Thyroid gland (tissue), 4 donors: Measurements from ENCODE around the gene CTNNA2. TPM values are rescaled to one million over a fixed set of nuclear protein-coding genes. Genes with fewer than 3 reads are reported as not detected.

Source experiments
- DNase-seq, 2 donors: peaks; one replicate each; pipeline ENCODE4 v3.0.0-alpha.2; 2019
- H3K27ac ChIP-seq, 3 donors: fragments of 200-600 bp; sonication (generic); 1 replicate in 2 of 3; 2 replicates in 1 of 3; pipeline ENCODE4 v1.5.1; 2016 to 2019; ENCODE audit warnings: mild to moderate bottlenecking in 1 of 3, moderate library complexity in 1 of 3
- H3K27me3 ChIP-seq: fragments of 200-600 bp; sonication (generic); one replicate; pipeline ENCODE4 v1.5.1; 2019
- H3K36me3 ChIP-seq, 2 donors: fragments of 200-600 bp; sonication (generic); one replicate each; pipeline ENCODE4 v1.5.1; 2016 to 2019
- H3K4me1 ChIP-seq, 2 donors: fragments of 200-600 bp; sonication (generic); one replicate each; pipeline ENCODE4 v1.5.1; 2017 to 2019
- H3K4me3 ChIP-seq, 3 donors: fragments of 200-600 bp; sonication (generic); replicated peaks in 1 of 3; 1 replicate in 2 of 3; 2 replicates in 1 of 3; pipeline ENCODE4 v1.5.1; 2016; ENCODE audit warnings: mild to moderate bottlenecking in 1 of 3
- H3K9me3 ChIP-seq: fragments of 200-600 bp; sonication (generic); one replicate; pipeline ENCODE4 v1.5.1; 2017
- CTCF ChIP-seq, 6 experiments: fragments of 200-600 bp in 3 of 6; fragments of 450-650 bp in 3 of 6; sonication (generic) in 3 of 6; IDR thresholded peaks; one replicate each; pipeline ENCODE4 v1.5.1; 2016 to 2019; ENCODE audit warnings: antibody characterized with exemption in 6 of 6, mild to moderate bottlenecking in 2 of 6, inconsistent platforms in 1 of 6, moderate library complexity in 1 of 6
- POLR2A ChIP-seq, 2 donors: fragments of 450-650 bp; IDR thresholded peaks; one replicate each; pipeline ENCODE4 v1.6.1; 2017; ENCODE audit warnings: antibody characterized with exemption in 2 of 2, mild to moderate bottlenecking in 2 of 2, moderate library complexity in 1 of 2
- WGBS, 2 donors: methylation state at CpG; one replicate each; pipeline ENCODE4 v1.1.5; 2017; 5-methylcytosine and 5-hydroxymethylcytosine counted together
- intact Hi-C: fragments of 100-400 bp; cut with DNase I; formaldehyde crosslinking; loops from one replicate; pipeline ENCODE4 v1.15.1; 2023
- total RNA-seq, 4 donors: library from RNA; depleted of rRNA; stranded (reverse); fragments of >200 nt; gene quantifications; one replicate each; pipeline ENCODE4 v1.2.3, GENCODE V29; 2016

CTNNA2 gene
- total RNA-seq, 4 donors from 2014 or later: 0.13 to 0.44 (median 0.22) TPM; not detected in 1

- H3K4me1 ChIP-seq: peaks cover 0 to 3% of the 10 kb centered on the region in 2 donors
- H3K4me3 ChIP-seq: no peak overlapping the region
- TF ChIP-seq CTCF (IDR thresholded peaks at IDR 0.05) (no peak), POLR2A (IDR thresholded peaks at IDR 0.05) (no peak)
- H3K27ac ChIP-seq: no peak overlapping the region
- no peaks in the 10 kb centered on the region for H3K27me3 ChIP-seq
- 95 to 96% methylated on average over 1 of the region's 1 CpG for WGBS, 2 donors
- H3K36me3 ChIP-seq: no peaks in the 10 kb centered on the region
- H3K9me3 ChIP-seq: no peaks in the 10 kb centered on the region
- no peak for DNase-seq
- intact Hi-C loops: no loop called here
Observed at GRCh38 chr2:80057956-80058355, 545.1 kb downstream of the CTNNA2 start.

- DNase-seq: peak in 1 of 2 donors; percentile 6
- no peaks in the 10 kb centered on the region for H3K36me3 ChIP-seq
- H3K9me3 ChIP-seq: no peaks in the 10 kb centered on the region
- intact Hi-C loops: no loop called here
- H3K4me1 ChIP-seq: peaks cover 0 to 3% of the 10 kb centered on the region in 2 donors
- no peak overlapping the region for H3K27ac ChIP-seq
- no peaks in the 10 kb centered on the region for H3K27me3 ChIP-seq
- WGBS, 2 donors: 84 to 89% methylated on average over 4 of the region's 4 CpGs
- TF ChIP-seq CTCF (IDR thresholded peaks at IDR 0.05) (no peak), POLR2A (IDR thresholded peaks at IDR 0.05) (no peak)
- no peak overlapping the region for H3K4me3 ChIP-seq
Observed at GRCh38 chr2:80058562-80058961, 545.7 kb downstream of the CTNNA2 start.

GRCh38 chr2:80059447-80059846, 546.6 kb downstream of the CTNNA2 start:
- Histone ChIP-seq H3K36me3 (no peaks in the 10 kb centered on the region), H3K4me1 (no peaks in the 10 kb centered on the region), H3K27ac (no peak overlapping the region), H3K9me3 (no peaks in the 10 kb centered on the region), H3K4me3 (no peak overlapping the region), H3K27me3 (no peaks in the 10 kb centered on the region)
- intact Hi-C loops: no loop called here
- peak; percentile 24 to 28 for DNase-seq
- TF ChIP-seq POLR2A (IDR thresholded peaks at IDR 0.05) (no peak), CTCF (IDR thresholded peaks at IDR 0.05) (no peak)
- WGBS, 2 donors: 43 to 52% methylated on average over 5 of the region's 5 CpGs

- TF ChIP-seq POLR2A (IDR thresholded peaks at IDR 0.05) (no peak), CTCF (IDR thresholded peaks at IDR 0.05) (no peak)
- no peak overlapping the region for H3K4me3 ChIP-seq
- no peaks in the 10 kb centered on the region for H3K4me1 ChIP-seq
- no peak for DNase-seq
- intact Hi-C loops: no loop called here
- no peaks in the 10 kb centered on the region for H3K9me3 ChIP-seq
- no peak overlapping the region for H3K27ac ChIP-seq
- H3K36me3 ChIP-seq: no peaks in the 10 kb centered on the region
- H3K27me3 ChIP-seq: no peaks in the 10 kb centered on the region
Observed at GRCh38 chr2:80061881-80062280, 549.0 kb downstream of the CTNNA2 start.

GRCh38 chr2:80062298-80062697, 549.4 kb downstream of the CTNNA2 start:
- TF ChIP-seq POLR2A (IDR thresholded peaks at IDR 0.05) (no peak), CTCF (IDR thresholded peaks at IDR 0.05) (no peak)
- DNase-seq: no peak
- Histone ChIP-seq H3K9me3 (no peaks in the 10 kb centered on the region), H3K4me1 (no peaks in the 10 kb centered on the region), H3K27ac (no peak overlapping the region), H3K36me3 (no peaks in the 10 kb centered on the region), H3K4me3 (no peak overlapping the region), H3K27me3 (no peaks in the 10 kb centered on the region)
- intact Hi-C loops: no loop called here
